Activated CD8-positive, alpha-beta memory T cell treated with anti-CD3 and anti-CD28 coated beads for 1 hour (primary cell): ENCODE data around the gene TRIM28.
"Not testable (repeated sequence)": the region's sequence is repeated elsewhere in the genome, so short reads cannot be mapped to it uniquely, and the experiment has no call there.

Experiments used
- DNase-seq, 2 donors: peaks; one replicate each; pipeline ENCODE4 v3.0.0-alpha.2; 2020; ENCODE audit warnings: low read depth in 1 of 2; ENCODE audit errors: extremely low read depth in 1 of 2

The TRIM28 gene

GRCh38 chr19:58573658-58574164 lies 29.8 kb downstream of the TRIM28 start:
- DNase-seq: no peak

GRCh38 chr19:58575183-58576041 lies 31.5 kb downstream of the TRIM28 start:
- peak; percentile 42 to 56 for DNase-seq

- DNase-seq: not testable (repeated sequence)
These were observed 33.7 kb downstream of the TRIM28 start for GRCh38 chr19:58577581-58577980.

DNA sequence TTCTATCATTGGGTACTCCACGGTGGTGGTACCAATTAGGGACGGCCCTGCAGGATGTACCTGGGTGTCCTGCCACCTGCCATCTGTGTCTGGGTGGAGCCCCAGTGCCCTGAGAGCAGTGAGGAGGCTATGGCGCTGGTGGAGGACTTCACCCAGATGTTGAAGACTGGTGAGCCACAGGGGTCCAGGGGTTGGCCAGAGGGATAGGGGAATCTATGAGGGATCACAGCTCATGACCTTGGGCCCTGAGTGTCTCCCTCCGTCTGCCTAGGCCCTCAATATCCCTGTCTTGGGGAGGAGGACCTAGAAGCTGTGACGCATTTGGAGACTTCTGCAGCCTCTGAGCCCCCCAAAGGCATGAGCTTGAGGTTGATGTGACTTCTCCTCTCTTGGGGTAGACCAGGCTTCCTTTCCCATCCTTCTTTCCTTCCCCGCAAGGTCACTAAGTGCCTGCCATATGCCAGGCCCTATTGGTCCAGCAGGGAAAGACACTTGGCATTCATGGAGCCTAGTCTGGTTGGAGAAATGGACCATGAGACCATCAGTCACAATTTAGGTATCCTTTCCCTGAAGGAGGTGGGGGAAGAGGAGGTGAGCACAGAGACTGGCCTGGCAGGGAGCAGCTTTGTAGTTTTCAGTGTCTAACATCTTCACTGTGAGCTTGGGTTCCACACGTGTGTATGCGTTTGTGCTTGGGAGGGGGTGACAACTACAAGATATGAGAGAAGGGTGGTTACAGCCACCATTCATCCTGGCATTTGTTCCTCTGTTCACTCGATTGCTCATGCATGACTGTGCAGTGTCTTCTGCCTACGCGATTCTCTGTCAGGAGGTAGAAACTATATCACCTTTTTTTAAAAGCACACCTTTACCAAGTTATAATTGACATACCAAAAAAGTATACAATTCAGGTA lies 34.4 kb downstream of the TRIM28 start:
- DNase-seq: no peak

DNA sequence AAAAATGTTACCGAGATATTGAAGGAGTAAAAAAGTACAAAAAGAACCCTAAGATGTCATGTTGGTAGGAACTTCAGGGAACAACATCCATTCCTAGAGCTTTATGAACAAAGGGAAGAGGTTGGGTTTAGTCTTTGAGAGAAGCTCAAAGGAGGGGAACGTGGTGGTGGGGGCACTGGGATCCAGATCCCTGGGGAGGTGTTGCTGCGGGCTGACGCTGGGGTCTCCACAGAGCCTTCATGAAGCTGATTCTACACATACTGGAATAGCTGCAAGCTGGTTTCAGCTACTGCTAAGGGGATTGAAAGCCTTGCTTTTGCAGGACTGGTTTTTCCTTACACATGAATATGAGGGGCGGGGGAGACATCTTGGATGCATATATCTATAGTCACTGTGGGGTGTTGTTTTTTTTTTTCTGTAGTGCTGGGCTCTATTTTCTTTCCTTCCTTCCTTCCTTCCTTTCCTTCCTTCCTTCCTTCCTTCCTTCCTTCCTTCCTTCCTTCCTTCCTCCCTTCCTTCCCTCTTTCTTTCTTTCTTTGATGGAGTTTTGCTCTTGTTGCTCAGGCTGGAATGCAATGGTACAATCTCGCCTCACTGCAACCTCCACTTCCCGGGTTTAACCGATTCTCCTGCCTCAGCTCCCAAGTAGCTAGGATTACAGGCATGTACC lies 35.7 kb downstream of the TRIM28 start:
- DNase-seq: no peak

DNA sequence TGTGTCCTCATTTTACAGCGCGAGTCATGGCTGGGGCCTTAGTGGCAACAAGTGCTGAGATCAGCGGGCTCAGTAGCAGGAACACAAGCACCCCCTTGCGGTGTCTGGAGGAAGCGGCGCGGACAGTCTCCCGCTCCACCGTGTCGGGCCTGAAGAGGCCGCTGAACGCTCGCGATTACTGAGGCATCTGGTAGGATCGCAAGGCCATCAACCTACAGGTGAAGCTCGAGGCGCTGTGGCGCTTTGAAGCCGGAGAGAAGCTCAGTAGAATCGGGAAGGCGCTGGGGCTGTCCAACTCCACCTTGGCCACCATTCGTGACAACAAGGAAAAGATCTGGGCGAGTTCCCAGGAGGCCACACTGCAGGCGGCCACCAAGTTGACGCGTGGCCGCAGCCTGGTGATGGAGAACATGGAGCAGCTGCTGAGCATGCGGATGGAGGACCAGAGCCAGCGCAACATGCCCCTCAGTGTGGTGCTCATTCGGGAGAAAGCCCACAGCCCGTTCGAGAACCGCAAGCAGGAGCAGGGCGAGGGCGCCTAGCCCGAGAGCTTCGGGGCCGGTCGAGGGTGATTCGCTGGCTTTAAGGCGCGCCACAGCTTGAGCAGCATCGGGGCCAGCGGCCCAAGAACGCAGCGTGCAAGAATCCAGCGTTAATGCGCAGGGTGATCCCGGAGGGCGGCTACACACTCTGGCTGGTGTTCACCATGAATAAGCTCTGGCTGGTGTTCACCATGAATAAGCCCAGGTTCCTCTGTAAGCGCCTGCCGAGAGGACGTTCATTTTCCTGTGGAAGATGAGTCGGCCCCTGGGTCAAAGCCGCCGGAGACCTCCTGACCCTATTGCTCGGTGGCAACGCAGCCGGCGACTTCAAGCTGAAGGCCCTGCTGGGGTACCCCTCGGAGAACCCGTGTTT lies 37.6 kb downstream of the TRIM28 start:
- peak; percentile 81 to 82 for DNase-seq

DNA sequence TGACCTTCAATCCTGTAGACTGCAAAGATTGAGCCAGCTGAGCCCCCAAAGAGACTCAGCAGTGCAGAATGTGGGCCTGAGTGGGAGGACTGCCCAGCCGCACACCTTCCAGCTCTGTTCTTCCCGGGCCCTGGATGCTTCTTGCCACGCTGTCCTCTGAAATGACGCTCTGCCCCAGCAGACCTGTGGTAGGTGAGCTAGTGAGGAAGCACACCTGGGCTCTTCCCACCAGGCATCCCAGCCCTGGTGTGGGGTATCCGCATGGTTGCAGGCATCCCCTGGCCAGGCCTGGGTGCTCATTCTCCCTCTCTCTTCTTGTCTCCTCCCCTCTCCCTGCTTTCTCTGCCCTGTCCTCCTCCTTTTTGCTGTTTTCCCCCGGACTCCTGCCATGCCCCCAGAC lies 39.1 kb downstream of the TRIM28 start:
- no peak for DNase-seq

DNA sequence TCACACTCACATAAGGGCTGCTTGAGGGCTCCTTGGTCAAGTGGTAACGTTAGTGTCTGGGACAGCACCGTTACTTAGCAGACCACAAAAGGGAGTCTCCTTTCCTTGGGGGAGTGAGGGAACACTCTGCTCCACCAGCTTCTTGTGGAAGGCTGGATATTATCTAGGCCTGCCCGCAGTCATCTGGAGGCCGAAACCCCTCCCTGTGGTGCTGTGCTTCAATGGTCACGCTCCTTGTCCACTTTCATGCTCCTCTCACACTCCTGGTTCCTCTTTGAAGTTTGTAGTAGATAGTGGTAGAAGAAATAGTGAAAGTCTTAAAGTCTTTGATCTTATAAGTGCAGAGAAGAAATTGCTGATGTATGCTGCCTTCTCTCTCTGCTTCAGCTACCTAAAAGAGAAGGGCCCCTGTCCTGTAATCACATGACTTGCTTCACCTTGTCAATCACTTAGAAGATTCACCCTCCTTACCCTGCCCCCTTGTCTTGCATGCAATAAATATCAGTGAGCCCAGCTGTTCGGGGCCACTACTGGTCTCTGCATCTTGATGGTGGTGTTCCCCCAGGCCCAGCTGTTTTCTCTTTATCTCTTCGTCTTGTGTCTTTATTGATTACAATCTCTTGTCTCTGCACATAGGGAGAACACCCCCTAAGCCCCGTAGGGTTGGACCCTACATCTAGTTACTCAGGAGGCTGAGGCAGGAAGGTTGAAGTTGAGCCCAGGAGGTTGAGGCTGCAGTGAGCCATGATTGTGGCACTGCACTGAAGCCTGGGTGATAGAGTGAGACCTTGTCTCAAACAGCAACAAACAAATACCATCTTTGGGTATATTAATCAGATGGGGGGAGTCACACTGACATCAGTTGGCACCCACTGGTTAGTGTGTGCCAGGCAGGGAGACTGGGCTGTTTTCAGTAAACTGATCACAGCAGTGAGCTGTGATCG lies 40.9 kb downstream of the TRIM28 start:
- DNase-seq: no peak

- no peak for DNase-seq
These were observed 41.7 kb downstream of the TRIM28 start for GRCh38 chr19:58585442-58586132.

DNA sequence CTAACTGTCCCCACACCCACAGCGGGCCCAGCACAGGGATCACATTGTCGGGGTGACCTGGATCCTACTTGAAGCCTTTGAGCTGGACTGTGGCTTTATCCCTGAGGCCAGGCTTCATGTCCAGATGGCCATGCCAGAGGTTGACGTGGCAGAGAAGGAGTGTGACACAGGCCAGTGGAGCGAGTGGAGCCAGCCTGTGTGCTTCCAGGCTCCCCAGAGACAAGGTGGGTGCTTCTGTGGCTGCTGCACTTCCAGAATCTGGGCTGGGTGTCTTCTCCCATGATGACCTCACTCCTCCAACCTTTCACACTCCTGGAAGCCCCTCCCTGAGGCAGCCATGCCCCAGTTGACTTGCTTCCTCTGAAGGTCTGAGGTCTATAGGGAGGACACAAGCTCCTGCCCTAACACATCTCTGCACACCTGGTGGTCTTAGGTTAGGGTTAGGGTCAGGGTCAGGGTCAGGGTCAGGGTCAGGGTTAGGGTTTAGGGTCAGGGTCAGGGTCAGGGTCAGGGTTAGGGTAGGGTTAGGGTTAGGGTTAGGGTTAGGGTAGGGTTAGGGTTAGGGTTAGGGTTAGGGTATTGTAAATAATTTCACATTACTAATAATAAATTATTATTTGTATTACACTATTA lies 42.4 kb downstream of the TRIM28 start:
- DNase-seq: no peak
